ENCODE data around the gene MYG1.

Gene MYG1

GRCh38 chr12:53268630-53269562, 30.6 kb upstream of the MYG1 start:
- TF ChIP-seq CTCF (IDR thresholded peaks at IDR 0.05; ENCODE audit: extremely low read depth, insufficient read depth, missing control alignments) = no peak
- no peak for DNase-seq (ENCODE audit: low spot score)
- in situ Hi-C loops (cut with MboI; ENCODE audit: low pct_unique_long_range_greater_than_20kb, low sequenced_read_pairs, unreplicated experiment) = no loop called here

- TF ChIP-seq CTCF (IDR thresholded peaks at IDR 0.05; ENCODE audit: extremely low read depth, insufficient read depth, missing control alignments) = no peak
- in situ Hi-C loops (cut with MboI; ENCODE audit: low pct_unique_long_range_greater_than_20kb, low sequenced_read_pairs, unreplicated experiment) = no loop called here
- no peak for DNase-seq (ENCODE audit: low spot score)
Measured at GRCh38 chr12:53274445-53274844, 25.1 kb upstream of the MYG1 start.

GRCh38 chr12:53276511-53276910, 23.0 kb upstream of the MYG1 start:
- no peak for TF ChIP-seq CTCF (IDR thresholded peaks at IDR 0.05; ENCODE audit: extremely low read depth, insufficient read depth, missing control alignments)
- no peak for DNase-seq (ENCODE audit: low spot score)
- in situ Hi-C loops (cut with MboI; ENCODE audit: low pct_unique_long_range_greater_than_20kb, low sequenced_read_pairs, unreplicated experiment) = no loop called here

GRCh38 chr12:53277981-53278380, 21.5 kb upstream of the MYG1 start:
- DNase-seq (ENCODE audit: low spot score) = no peak
- TF ChIP-seq CTCF (IDR thresholded peaks at IDR 0.05; ENCODE audit: extremely low read depth, insufficient read depth, missing control alignments) = no peak
- in situ Hi-C loops (cut with MboI; ENCODE audit: low pct_unique_long_range_greater_than_20kb, low sequenced_read_pairs, unreplicated experiment) = no loop called here

- DNase-seq (ENCODE audit: low spot score) = no peak
- in situ Hi-C loops (cut with MboI; ENCODE audit: low pct_unique_long_range_greater_than_20kb, low sequenced_read_pairs, unreplicated experiment) = no loop called here
- no peak for TF ChIP-seq CTCF (IDR thresholded peaks at IDR 0.05; ENCODE audit: extremely low read depth, insufficient read depth, missing control alignments)
Measured at GRCh38 chr12:53279283-53279869, 20.1 kb upstream of the MYG1 start.

GRCh38 chr12:53279888-53280498, 19.5 kb upstream of the MYG1 start:
- in situ Hi-C loops (cut with MboI; ENCODE audit: low pct_unique_long_range_greater_than_20kb, low sequenced_read_pairs, unreplicated experiment) = no loop called here
- no peak for TF ChIP-seq CTCF (IDR thresholded peaks at IDR 0.05; ENCODE audit: extremely low read depth, insufficient read depth, missing control alignments)
- DNase-seq (ENCODE audit: low spot score) = no peak
